ENCODE measurements around the gene UGT1A5.
A peak's percentile ranks its signal among the peaks of the same experiment; 100 is the strongest.
"Not testable (repeated sequence)": the region's sequence is repeated elsewhere in the genome, so short reads cannot be mapped to it uniquely, and the experiment has no call there.

The UGT1A5 gene

GRCh38 chr2:233693963-233694362 is 18.7 kb upstream of the UGT1A5 start:
- DNase-seq (ENCODE audit: low read depth in 3 of 3): no peak

DNA sequence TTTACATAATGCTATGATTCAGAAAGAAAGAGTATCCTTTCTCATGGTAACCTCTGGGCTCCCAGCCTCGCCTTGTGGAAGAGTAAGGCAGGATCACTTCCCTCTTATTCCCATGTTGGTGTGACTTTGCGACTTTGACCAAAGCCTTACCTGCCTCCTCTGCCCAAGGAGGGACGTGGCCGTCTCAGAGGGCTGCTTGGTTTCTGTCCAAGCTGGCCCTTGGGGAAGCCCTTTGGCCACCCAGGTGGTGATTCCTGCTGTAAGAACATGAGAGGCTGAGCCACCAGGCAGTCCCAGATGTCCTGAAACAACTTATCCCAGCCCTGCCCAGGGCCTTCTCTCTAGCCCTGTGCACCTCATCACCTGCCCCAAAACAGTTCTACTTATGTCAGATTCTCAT is 14.0 kb upstream of the UGT1A5 start:
- DNase-seq (ENCODE audit: low read depth in 3 of 3): no peak

GRCh38 chr2:233699424-233700027 is 13.2 kb upstream of the UGT1A5 start:
- no peak for DNase-seq (ENCODE audit: low read depth in 3 of 3)

- no peak for DNase-seq (ENCODE audit: low read depth in 3 of 3)
These were observed 12.6 kb upstream of the UGT1A5 start for GRCh38 chr2:233700028-233700635.

DNA sequence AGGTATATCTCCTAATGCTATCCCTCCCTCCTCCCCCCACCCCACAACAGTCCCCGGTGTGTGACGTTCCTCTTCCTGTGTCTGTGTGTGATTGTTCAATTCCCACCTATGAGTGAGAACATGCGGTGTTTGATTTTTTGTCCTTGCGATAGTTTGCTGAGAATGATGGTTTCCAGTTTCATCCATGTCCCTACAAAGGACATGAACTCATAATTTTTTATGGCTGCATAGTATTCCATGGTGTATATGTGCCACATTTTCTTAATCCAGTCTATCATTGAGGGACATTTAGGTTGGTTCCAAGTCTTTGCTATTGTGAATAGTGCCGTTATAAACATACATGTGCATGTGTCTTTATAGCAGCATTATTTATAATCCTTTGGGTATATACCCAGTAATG is 11.9 kb upstream of the UGT1A5 start:
- DNase-seq (ENCODE audit: low read depth in 3 of 3): not testable (repeated sequence)

GRCh38 chr2:233702238-233702637 is 10.5 kb upstream of the UGT1A5 start:
- DNase-seq (ENCODE audit: low read depth in 3 of 3): no peak

DNA sequence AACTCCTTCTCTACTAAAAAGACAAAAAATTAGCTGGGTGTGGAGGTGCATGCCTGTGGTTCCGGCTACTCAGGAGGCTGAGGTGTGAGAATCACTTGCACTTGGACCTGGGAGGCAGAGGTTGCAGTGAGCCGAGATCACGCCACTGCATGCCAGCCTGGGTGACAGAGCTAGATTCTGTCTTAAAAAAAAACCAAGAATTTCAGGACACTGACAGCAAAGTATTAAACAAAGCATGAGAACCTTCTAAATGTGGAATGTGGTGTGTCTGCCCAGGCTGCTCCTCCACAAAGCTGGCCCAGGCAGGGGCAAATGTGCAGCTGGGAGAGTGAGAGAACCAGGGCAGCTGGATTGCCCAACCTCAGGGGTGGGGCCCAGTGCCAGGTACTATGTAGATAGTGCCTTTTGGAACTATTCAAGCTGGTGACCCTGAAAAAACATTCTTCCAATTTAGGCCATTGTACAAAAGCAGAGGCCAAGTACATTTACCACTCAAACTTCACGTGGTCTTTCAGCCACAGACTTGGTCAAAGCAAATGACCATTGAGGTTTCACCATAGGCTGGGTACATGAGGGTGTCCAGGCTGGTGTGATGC is 6.7 kb upstream of the UGT1A5 start:
- no peak for DNase-seq (ENCODE audit: low read depth in 3 of 3)

DNA sequence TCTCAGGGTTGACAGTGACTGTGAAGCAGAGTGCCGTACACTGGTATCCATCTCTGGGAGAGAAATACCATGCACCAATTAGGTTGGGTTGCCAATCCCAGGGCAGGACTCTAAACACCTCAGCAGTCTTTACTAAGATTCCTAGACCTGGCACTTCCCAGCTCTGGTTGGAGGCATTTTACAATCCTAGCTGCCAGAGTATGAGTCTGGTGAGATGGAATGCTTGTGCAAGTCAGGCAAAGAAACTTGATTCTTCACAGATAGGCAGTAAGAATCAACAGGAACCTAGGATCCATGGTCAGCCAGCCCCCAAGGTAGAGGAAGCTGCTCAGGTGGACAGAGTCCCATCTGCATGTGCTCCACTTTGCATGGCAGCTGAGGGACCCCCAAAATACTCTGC is 6.0 kb upstream of the UGT1A5 start:
- DNase-seq (ENCODE audit: low read depth in 3 of 3): no peak

GRCh38 chr2:233707940-233708644 is 4.6 kb upstream of the UGT1A5 start:
- DNase-seq (ENCODE audit: low read depth in 3 of 3): no peak

DNA sequence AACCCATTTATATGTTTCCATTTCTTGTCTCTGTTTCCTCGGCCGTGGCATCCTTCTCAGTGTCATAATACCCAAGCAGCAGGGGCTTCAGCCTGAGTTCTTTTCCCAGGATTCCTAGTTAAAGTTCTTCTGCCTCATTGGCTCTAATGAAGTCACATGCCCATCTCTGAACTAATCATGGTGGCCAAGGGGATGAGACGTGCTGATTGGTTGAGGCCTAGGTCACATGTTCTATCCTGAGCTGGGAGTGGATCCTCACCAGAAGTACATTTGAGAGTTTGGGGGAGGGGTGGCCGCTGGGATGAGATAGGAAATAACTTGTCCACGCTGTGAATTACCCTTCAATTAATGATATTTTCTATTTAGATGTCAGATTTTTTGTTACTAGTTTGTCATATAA is 3.8 kb upstream of the UGT1A5 start:
- DNase-seq (ENCODE audit: low read depth in 3 of 3): no peak

DNA sequence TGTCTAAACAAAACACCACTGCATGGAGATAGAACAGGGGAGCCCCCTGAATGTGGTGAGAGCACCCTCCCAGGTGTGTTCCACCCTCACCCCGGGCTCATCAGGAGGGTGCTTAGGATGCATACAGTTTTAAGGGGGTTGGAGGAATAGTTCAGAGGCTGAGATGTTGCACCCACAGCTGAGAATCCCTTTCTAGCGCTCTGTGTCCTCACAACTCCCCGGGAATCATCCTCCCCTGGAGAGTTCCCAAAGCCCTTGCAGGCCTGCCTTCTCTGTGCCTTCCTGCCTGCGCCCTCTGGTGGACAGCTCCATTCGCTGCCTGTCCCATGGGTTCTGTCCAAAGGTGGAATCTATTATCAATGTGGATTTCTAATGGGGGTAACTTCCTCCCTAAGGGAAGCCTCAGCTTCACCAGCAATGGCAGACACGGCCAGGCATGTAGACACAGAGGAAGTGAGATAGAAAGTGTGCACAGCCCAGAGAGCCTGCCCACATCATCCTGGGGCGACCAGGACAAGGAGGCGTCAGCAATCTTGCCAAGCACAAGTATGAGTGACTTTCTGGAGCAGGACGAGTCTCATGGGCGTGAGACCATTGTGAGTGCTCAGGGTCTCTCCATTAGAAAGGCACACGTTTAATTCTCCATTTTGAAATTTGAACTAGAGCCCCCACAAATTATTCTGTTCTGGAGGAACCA is 1.2 kb upstream of the UGT1A5 start:
- peak; percentile 32 to 41 (median 37) for DNase-seq (ENCODE audit: low read depth in 3 of 3)

- no peak for DNase-seq (ENCODE audit: low read depth in 3 of 3)
These were observed 532 bp downstream of the UGT1A5 start for GRCh38 chr2:233713262-233713615.

GRCh38 chr2:233714121-233714520 is 1.4 kb downstream of the UGT1A5 start:
- no peak for DNase-seq (ENCODE audit: low read depth in 3 of 3)

DNA sequence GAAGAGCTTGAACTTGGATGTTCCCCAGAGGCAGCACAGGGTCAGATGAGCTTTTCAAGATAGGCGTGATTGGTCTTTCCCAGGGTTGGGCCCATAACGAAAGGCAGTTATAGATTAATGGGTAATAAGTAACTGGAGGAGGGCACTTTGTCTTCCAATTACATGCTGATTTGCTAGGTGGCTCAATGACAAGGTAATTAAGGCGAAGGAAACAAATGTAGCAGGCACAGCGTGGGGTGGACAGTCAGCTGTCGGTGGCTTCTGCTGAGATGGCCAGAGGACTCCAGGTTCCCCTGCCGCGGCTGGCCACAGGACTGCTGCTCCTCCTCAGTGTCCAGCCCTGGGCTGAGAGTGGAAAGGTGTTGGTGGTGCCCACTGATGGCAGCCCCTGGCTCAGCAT is 5.8 kb downstream of the UGT1A5 start, which contains the start of gene UGT1A4:
TSS of gene UGT1A4 (plus strand) at position 185 of the 400 bp plus-strand sequence. CDS start at position 270, 85 bp downstream.
- no peak for DNase-seq (ENCODE audit: low read depth in 3 of 3)

GRCh38 chr2:233728723-233729301 is 16.1 kb downstream of the UGT1A5 start, which contains the start of gene UGT1A3:
Gene UGT1A3 (plus strand): TSS chr2:233729042. CDS start chr2:233729127, 85 bp downstream.
- DNase-seq (ENCODE audit: low read depth in 3 of 3): no peak

GRCh38 chr2:233736868-233737653 is 24.4 kb downstream of the UGT1A5 start:
- DNase-seq (ENCODE audit: low read depth in 3 of 3): not testable (repeated sequence)

GRCh38 chr2:233740870-233741269 is 28.2 kb downstream of the UGT1A5 start:
- DNase-seq (ENCODE audit: low read depth in 3 of 3): no peak

- no peak for DNase-seq (ENCODE audit: low read depth in 3 of 3)
These were observed 31.0 kb downstream of the UGT1A5 start for GRCh38 chr2:233743464-233744259.

DNA sequence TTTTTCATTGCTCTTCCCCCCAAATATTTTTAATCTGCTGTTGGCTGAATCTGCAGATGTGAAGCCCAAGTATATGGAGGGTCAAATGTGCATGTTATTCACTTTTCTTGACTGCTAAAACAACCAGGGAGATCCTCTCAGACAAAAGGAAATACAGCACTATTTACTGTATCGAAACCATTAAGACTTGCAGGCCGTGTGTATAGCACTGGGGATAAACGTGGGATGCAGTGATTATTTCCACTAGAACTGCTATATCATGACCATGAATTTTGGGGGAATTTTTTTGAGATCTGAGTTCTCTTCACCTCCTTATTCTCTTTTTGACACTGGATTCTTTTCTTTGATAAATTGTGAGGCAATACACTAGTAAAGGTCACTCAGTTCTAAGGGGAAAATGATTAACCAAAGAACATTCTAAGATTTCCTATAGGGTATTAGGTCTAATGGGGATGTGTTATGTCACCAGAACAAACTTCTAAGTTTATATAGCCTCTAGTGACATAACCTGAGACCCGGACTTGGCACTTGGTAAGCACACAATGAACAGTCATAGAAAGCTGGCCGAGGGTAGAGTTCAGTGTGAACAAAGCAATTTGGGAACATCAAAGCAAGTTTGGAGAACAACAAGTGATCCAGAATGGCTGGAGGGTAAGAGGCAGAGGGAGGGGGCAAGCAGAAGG is 32.5 kb downstream of the UGT1A5 start:
- no peak for DNase-seq (ENCODE audit: low read depth in 3 of 3)

Data from stimulated activated CD4-positive, alpha-beta T cell treated with anti-CD3 and anti-CD28 coated beads, TNF-alpha, amount 100 ng/mL, for 4 hours (primary cell).